HUES64 (cell line): ENCODE measurements around the gene TTC28.

ENCODE experiments used
- H3K27ac ChIP-seq: 2 replicates; pipeline ENCODE4 v1.7.0; 2013; ENCODE audit warnings: low read depth, low read length, inconsistent platforms
- H3K27me3 ChIP-seq: 2 replicates; pipeline ENCODE4 v1.6.1; 2013; ENCODE audit warnings: mild to moderate bottlenecking, low read length; ENCODE audit not compliant: insufficient read depth
- H3K36me3 ChIP-seq: 2 replicates; pipeline ENCODE4 v1.6.1; 2013; ENCODE audit warnings: mild to moderate bottlenecking, low read length; ENCODE audit not compliant: insufficient read depth
- H3K4me1 ChIP-seq: 2 replicates; pipeline ENCODE4 v1.6.1; 2013; ENCODE audit warnings: mild to moderate bottlenecking, low read length, moderate library complexity; ENCODE audit not compliant: insufficient read depth
- H3K4me3 ChIP-seq: 2 replicates; pipeline ENCODE4 v1.5.1; 2013; ENCODE audit warnings: mild to moderate bottlenecking, low read length, moderate library complexity
- H3K9ac ChIP-seq: 2 replicates; pipeline ENCODE4 v1.6.1; 2013; ENCODE audit warnings: mild to moderate bottlenecking, low read depth, low read length
- H3K9me3 ChIP-seq: 2 replicates; pipeline ENCODE4 v1.6.1; 2013; ENCODE audit warnings: low read depth, low read length; ENCODE audit not compliant: insufficient read depth
- WGBS: fragments of 150-250, 120-280 bp; methylation state at CpG from one replicate; pipeline ENCODE4 v1.1.7; 2013; ENCODE audit warnings: missing lambda C conversion rate; 5-methylcytosine and 5-hydroxymethylcytosine counted together

The TTC28 gene

GRCh38 chr22:28237112-28237511 lies 442.5 kb downstream of the TTC28 start:
- Histone ChIP-seq H3K27ac (no peak overlapping the region), H3K9ac (no peak overlapping the region), H3K27me3 (no peaks in the 10 kb centered on the region; the same call in 1 of the 2 replicates), H3K36me3 (no peaks in the 10 kb centered on the region), H3K4me3 (no peak overlapping the region), H3K9me3 (peaks cover 4% of the 10 kb centered on the region; the same call in 1 of the 2 replicates), H3K4me1 (peaks cover 5% of the 10 kb centered on the region; the same call in 1 of the 2 replicates)
- 86% methylated on average over 4 of the region's 4 CpGs for WGBS

DNA sequence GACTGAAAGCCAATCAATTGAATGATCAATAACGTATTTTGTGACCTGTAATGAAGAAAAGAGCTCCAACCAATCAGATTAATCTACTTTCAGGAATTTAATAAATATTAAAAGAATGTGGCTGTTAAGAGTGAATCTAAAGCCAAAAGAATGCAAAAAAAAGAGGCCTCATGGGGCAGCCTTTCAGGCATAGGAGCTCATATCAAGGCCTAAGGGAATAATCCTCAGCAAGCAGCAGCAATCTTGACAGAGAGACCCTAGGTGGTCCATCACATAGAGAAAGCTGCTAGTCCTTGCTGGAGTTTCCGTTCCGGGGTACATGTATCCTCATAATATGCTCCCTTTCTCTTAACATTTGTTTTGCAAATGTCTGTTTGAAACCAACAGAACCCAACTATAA lies 447.4 kb downstream of the TTC28 start:
- 46% methylated on average over 2 of the region's 3 CpGs for WGBS
- H3K4me1 ChIP-seq: peaks cover 23% of the 10 kb centered on the region; the same call in 1 of the 2 replicates
- H3K9me3 ChIP-seq: no peaks in the 10 kb centered on the region
- H3K9ac ChIP-seq: no peak overlapping the region
- H3K4me3 ChIP-seq: no peak overlapping the region
- H3K27me3 ChIP-seq: no peaks in the 10 kb centered on the region
- no peaks in the 10 kb centered on the region for H3K36me3 ChIP-seq
- H3K27ac ChIP-seq: no peak overlapping the region

DNA sequence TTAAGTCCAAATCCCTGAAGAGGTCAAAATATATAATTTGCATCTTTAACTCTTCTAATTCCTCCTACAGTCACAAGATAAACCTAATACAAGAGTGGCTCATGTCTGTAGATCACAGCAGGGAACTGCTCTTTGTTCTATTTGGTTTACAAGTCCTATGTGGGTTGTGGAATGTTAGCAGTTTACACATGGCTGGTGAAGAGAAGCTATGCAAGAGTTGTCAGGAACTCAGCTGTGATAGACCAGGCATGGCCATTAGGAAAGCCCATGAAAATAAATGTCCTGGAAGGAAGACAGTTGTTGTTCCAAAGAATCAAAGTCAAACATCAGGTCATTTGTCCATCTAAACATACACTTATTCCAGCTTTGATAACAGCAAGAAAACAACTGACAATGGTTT lies 448.2 kb downstream of the TTC28 start:
- no peaks in the 10 kb centered on the region for H3K27me3 ChIP-seq
- no peaks in the 10 kb centered on the region for H3K36me3 ChIP-seq
- no peak overlapping the region for H3K9ac ChIP-seq
- peaks cover 23% of the 10 kb centered on the region; the same call in 1 of the 2 replicates for H3K4me1 ChIP-seq
- no peaks in the 10 kb centered on the region for H3K9me3 ChIP-seq
- no peak overlapping the region for H3K27ac ChIP-seq
- H3K4me3 ChIP-seq: no peak overlapping the region

DNA sequence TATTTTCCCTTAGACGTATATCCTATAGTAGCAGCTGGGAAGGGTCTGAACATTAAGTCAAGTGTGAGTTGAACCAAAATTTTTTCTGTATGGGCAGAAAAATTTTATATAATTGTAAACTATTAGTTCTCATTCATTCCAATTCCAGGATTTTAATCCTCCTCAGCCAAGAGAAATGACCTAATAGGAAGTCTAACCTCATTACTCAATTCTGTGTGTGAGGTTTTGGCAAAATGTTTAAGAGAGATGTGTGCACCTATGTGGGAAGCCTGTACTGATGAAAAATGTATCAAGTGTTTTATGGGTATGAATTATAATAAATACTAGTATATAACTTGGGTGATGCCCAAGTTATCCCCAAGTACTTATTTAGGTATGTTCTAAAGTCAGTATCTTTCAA lies 449.0 kb downstream of the TTC28 start:
- Histone ChIP-seq H3K4me1 (peaks cover 23% of the 10 kb centered on the region; the same call in 1 of the 2 replicates), H3K9ac (no peak overlapping the region), H3K4me3 (no peak overlapping the region), H3K27me3 (no peaks in the 10 kb centered on the region), H3K36me3 (no peaks in the 10 kb centered on the region), H3K27ac (no peak overlapping the region), H3K9me3 (no peaks in the 10 kb centered on the region)
- WGBS: 100% methylated on average over 1 of the region's 1 CpG

GRCh38 chr22:28229566-28230485 lies 449.8 kb downstream of the TTC28 start:
- Histone ChIP-seq H3K9me3 (no peaks in the 10 kb centered on the region), H3K4me3 (no peak overlapping the region), H3K9ac (no peak overlapping the region), H3K4me1 (peaks cover 23% of the 10 kb centered on the region; the same call in 1 of the 2 replicates), H3K27me3 (no peaks in the 10 kb centered on the region), H3K36me3 (no peaks in the 10 kb centered on the region), H3K27ac (no peak overlapping the region)
- WGBS: 94% methylated on average over 3 of the region's 3 CpGs

GRCh38 chr22:28223826-28224225 lies 455.8 kb downstream of the TTC28 start:
- no peaks in the 10 kb centered on the region for H3K9me3 ChIP-seq
- no peak overlapping the region for H3K9ac ChIP-seq
- no peak overlapping the region for H3K4me3 ChIP-seq
- WGBS: 89% methylated on average over 5 of the region's 7 CpGs
- H3K36me3 ChIP-seq: no peaks in the 10 kb centered on the region
- H3K27ac ChIP-seq: no peak overlapping the region
- 0 out of 2 replicates have a peak, but pooled peaks cover 3% of the 10 kb centered on the region for H3K4me1 ChIP-seq
- no peaks in the 10 kb centered on the region for H3K27me3 ChIP-seq

GRCh38 chr22:28222976-28223745 lies 456.5 kb downstream of the TTC28 start:
- Histone ChIP-seq H3K27me3 (no peaks in the 10 kb centered on the region), H3K27ac (no peak overlapping the region), H3K36me3 (no peaks in the 10 kb centered on the region), H3K4me3 (no peak overlapping the region), H3K4me1 (0 out of 2 replicates have a peak, but pooled peaks cover 3% of the 10 kb centered on the region), H3K9ac (no peak overlapping the region), H3K9me3 (no peaks in the 10 kb centered on the region)
- WGBS: 88% methylated on average over 2 of the region's 3 CpGs

- no peaks in the 10 kb centered on the region for H3K27me3 ChIP-seq
- no peak overlapping the region for H3K4me3 ChIP-seq
- H3K36me3 ChIP-seq: no peaks in the 10 kb centered on the region
- no peak overlapping the region for H3K27ac ChIP-seq
- 0 out of 2 replicates have a peak, but pooled peaks cover 3% of the 10 kb centered on the region for H3K4me1 ChIP-seq
- H3K9me3 ChIP-seq: no peaks in the 10 kb centered on the region
- WGBS: 100% methylated on average over 2 of the region's 2 CpGs
- H3K9ac ChIP-seq: no peak overlapping the region
Observed at GRCh38 chr22:28222571-28222970, 457.1 kb downstream of the TTC28 start.

GRCh38 chr22:28222052-28222451 lies 457.6 kb downstream of the TTC28 start:
- 0 out of 2 replicates have a peak, but pooled peaks cover 3% of the 10 kb centered on the region for H3K4me1 ChIP-seq
- no peaks in the 10 kb centered on the region for H3K9me3 ChIP-seq
- H3K27ac ChIP-seq: no peak overlapping the region
- H3K9ac ChIP-seq: no peak overlapping the region
- H3K27me3 ChIP-seq: no peaks in the 10 kb centered on the region
- no peak overlapping the region for H3K4me3 ChIP-seq
- H3K36me3 ChIP-seq: no peaks in the 10 kb centered on the region
- WGBS: 95% methylated on average over 3 of the region's 3 CpGs

- H3K4me3 ChIP-seq: no peak overlapping the region
- 0 out of 2 replicates have a peak, but pooled peaks cover 3% of the 10 kb centered on the region for H3K4me1 ChIP-seq
- WGBS: 92% methylated on average over 5 of the region's 5 CpGs
- no peak overlapping the region for H3K9ac ChIP-seq
- no peaks in the 10 kb centered on the region for H3K36me3 ChIP-seq
- no peaks in the 10 kb centered on the region for H3K27me3 ChIP-seq
- H3K9me3 ChIP-seq: no peaks in the 10 kb centered on the region
- H3K27ac ChIP-seq: no peak overlapping the region
Observed at GRCh38 chr22:28220626-28221363, 458.8 kb downstream of the TTC28 start.
